Measurements from ENCODE around the gene PTPRJ. TPM values are rescaled to one million over a fixed set of nuclear protein-coding genes. Genes with fewer than 3 reads are reported as not detected.

The PTPRJ gene
- total and polyA plus RNA-seq, 2 of the 4 experiments (the other 2 are of a cell fraction) = 5.6 to 14.9 TPM

DNA sequence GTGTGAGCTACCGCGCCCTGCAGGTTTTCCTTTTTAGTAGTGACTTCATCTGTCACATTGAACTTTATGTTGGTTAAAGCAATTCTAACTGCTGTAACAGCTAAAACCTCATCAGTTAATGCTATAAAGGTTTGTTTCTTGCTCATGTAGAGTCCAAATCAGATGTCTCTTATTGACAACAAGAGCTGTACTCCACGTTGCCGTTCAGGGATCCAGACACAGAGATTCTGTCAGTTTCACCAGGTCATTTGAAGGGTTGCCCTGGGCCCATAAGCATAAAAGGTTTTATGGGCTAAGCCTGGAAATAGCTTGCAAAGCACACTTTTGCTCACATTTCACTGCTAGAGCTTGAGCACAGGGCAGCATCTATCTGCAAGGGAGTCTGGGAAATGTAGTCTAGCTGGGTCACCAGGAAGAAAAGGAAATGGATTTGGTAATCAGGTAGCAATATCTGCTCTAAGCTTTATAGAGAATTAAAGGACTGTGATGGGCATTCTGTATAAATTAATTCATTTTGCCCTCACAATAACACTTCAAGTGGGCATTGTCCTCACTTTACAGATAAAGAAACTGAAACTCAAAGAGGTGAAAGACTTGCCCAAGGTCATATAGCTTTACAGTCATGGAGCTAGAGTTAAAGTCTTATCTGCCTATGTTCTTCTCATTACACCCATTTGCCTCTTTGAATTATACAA is 25.2 kb upstream of the PTPRJ start:
- no peaks in the 10 kb centered on the region for H3K36me3 ChIP-seq (ENCODE audit: control insufficient read depth, insufficient read depth, low read length)
- WGBS, 2 experiments (ENCODE audit: extremely low coverage in 2 of 2, insufficient read length in 1 of 2) = 53% methylated on average over 2 of the region's 4 CpGs; no CpG with 5 or more reads in 1 of the 2 experiments
- no peak overlapping the region for H2BK15ac ChIP-seq (ENCODE audit: low read depth, low read length)
- no peak overlapping the region for H2BK5ac ChIP-seq (ENCODE audit: low read depth, low read length, poor library complexity, severe bottlenecking)
- H4K8ac ChIP-seq (ENCODE audit: low read depth in 2 of 2, low read length in 2 of 2) = no peak overlapping the region
- no peak overlapping the region for H2AFZ ChIP-seq (replicated peaks; ENCODE audit: low read length, poor library complexity)
- no peak overlapping the region for H3K4ac ChIP-seq (ENCODE audit: low read depth, low read length)
- no peak overlapping the region for H4K91ac ChIP-seq (ENCODE audit: insufficient read depth, low read depth, low read length)
- H4K20me1 ChIP-seq (ENCODE audit: insufficient read depth, low read length) = no peaks in the 10 kb centered on the region
- H3K79me1 ChIP-seq (ENCODE audit: low read depth in 1 of 2, low read length in 2 of 2) = no peaks in the 10 kb centered on the region
- dilution Hi-C loops (cut with HindIII; ENCODE audit: low sequenced_read_pairs, unreplicated experiment) = no loop called here
- H3K27ac ChIP-seq (ENCODE audit: insufficient read depth, low read length) = no peak overlapping the region
- no peak for TF ChIP-seq NFE2L2 (IDR thresholded peaks at IDR 0.05; ENCODE audit: low read depth, low read length)
- TF ChIP-seq FOS (IDR thresholded peaks at IDR 0.05; ENCODE audit: low read depth, low read length) = no peak
- TF ChIP-seq RAD21 (IDR thresholded peaks at IDR 0.05; ENCODE audit: low read length) = no peak
- no peak for TF ChIP-seq CEBPB (IDR thresholded peaks at IDR 0.05; ENCODE audit: low read depth, low read length)
- TF ChIP-seq, protein P1, sequence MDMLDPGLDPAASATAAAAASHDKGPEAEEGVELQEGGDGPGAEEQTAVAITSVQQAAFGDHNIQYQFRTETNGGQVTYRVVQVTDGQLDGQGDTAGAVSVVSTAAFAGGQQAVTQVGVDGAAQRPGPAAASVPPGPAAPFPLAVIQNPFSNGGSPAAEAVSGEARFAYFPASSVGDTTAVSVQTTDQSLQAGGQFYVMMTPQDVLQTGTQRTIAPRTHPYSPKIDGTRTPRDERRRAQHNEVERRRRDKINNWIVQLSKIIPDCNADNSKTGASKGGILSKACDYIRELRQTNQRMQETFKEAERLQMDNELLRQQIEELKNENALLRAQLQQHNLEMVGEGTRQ (IDR thresholded peaks at IDR 0.05; ENCODE audit: low read depth, low read length) = no peak
- TF ChIP-seq MAZ (IDR thresholded peaks at IDR 0.05; ENCODE audit: borderline replicate concordance, low read depth, low read length) = no peak
- TF ChIP-seq CHD1 (IDR thresholded peaks at IDR 0.05; ENCODE audit: low read depth, low read length) = no peak
- TF ChIP-seq MXI1 (IDR thresholded peaks at IDR 0.05; ENCODE audit: borderline replicate concordance, low read depth, low read length) = no peak
- TF ChIP-seq, protein P2, sequence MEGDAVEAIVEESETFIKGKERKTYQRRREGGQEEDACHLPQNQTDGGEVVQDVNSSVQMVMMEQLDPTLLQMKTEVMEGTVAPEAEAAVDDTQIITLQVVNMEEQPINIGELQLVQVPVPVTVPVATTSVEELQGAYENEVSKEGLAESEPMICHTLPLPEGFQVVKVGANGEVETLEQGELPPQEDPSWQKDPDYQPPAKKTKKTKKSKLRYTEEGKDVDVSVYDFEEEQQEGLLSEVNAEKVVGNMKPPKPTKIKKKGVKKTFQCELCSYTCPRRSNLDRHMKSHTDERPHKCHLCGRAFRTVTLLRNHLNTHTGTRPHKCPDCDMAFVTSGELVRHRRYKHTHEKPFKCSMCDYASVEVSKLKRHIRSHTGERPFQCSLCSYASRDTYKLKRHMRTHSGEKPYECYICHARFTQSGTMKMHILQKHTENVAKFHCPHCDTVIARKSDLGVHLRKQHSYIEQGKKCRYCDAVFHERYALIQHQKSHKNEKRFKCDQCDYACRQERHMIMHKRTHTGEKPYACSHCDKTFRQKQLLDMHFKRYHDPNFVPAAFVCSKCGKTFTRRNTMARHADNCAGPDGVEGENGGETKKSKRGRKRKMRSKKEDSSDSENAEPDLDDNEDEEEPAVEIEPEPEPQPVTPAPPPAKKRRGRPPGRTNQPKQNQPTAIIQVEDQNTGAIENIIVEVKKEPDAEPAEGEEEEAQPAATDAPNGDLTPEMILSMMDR (conservative IDR thresholded peaks at IDR 0.05; ENCODE audit: low read depth, low read length) = no peak
- TF ChIP-seq, protein P3, sequence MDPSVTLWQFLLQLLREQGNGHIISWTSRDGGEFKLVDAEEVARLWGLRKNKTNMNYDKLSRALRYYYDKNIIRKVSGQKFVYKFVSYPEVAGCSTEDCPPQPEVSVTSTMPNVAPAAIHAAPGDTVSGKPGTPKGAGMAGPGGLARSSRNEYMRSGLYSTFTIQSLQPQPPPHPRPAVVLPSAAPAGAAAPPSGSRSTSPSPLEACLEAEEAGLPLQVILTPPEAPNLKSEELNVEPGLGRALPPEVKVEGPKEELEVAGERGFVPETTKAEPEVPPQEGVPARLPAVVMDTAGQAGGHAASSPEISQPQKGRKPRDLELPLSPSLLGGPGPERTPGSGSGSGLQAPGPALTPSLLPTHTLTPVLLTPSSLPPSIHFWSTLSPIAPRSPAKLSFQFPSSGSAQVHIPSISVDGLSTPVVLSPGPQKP (IDR thresholded peaks at IDR 0.05; ENCODE audit: borderline replicate concordance, low read depth, low read length) = no peak
- no peak for TF ChIP-seq SMC3 (IDR thresholded peaks at IDR 0.05; ENCODE audit: low read depth, low read length)
- TF ChIP-seq POLR2A (IDR thresholded peaks at IDR 0.05; ENCODE audit: low read depth, low read length) = no peak
- H3K4me2 ChIP-seq (ENCODE audit: low read depth, low read length) = no peak overlapping the region
- H3K9ac ChIP-seq (ENCODE audit: low read depth, low read length) = no peak overlapping the region
- no peaks in the 10 kb centered on the region for H3K27me3 ChIP-seq (ENCODE audit: control insufficient read depth, insufficient read depth, low read length)
- H3K9me3 ChIP-seq (ENCODE audit: control insufficient read depth, insufficient read depth, low read length) = no peaks in the 10 kb centered on the region
- POLR2A ChIA-PET (ENCODE audit: unreplicated experiment) = no interaction called here
- H3K23ac ChIP-seq (ENCODE audit: low read depth, low read length) = no peak overlapping the region
- no peak overlapping the region for H2BK120ac ChIP-seq (ENCODE audit: low read depth, low read length)
- no peak for ATAC-seq (ENCODE audit: low read depth)
- CTCF ChIA-PET = interaction anchor here (0.6 kb wide), 1 partner anchor 217 kb away, joined by 6 read pairs; no protein-coding TSS in a partner anchor
- BruUV-seq (replicated peaks) = no TSS peak
- no peak overlapping the region for H4K5ac ChIP-seq (ENCODE audit: low read depth, low read length)
- no peak overlapping the region for H2BK20ac ChIP-seq (ENCODE audit: low read depth, low read length)
- intact Hi-C loops (cut with micrococcal nuclease) = no loop called here
- in situ Hi-C loops (cut with MboI; ENCODE audit: low sequenced_read_pairs) = no loop called here
- no peaks in the 10 kb centered on the region for H3K9me1 ChIP-seq (ENCODE audit: insufficient read depth, low read length)
- H3K4me3 ChIP-seq (ENCODE audit: insufficient read depth, low read depth, low read length) = no peak overlapping the region
- H3K18ac ChIP-seq (ENCODE audit: low read depth, low read length) = no peak overlapping the region
- no peak overlapping the region for H2AK9ac ChIP-seq (replicated peaks; ENCODE audit: low read depth, low read length, poor library complexity)
- no peak overlapping the region for H2AK5ac ChIP-seq (ENCODE audit: low read depth, low read length)
- no peak overlapping the region for H3K14ac ChIP-seq (replicated peaks; ENCODE audit: low read depth, low read length)
- no peak for DNase-seq
- no peaks in the 10 kb centered on the region; the same call in 1 of the 2 replicates for H3K4me1 ChIP-seq (ENCODE audit: control insufficient read depth, insufficient read depth, low read length)
- no peak overlapping the region for H3K56ac ChIP-seq (ENCODE audit: extremely low read depth, insufficient read depth, low read length)
